RWPE1 (cell line): ENCODE data around the gene INSIG1.

Experiments
- CTCF ChIA-PET: fragments of 350-600 bp; sonication (Branson Sonifier 250); formaldehyde crosslinking; extraction: SDS; loops from one replicate; lab custom pipeline; 2021; lab: Yijun Ruan, JAX
- POLR2A ChIA-PET: fragments of 400-600 bp; formaldehyde crosslinking; extraction: SDS; loops from one replicate; lab custom pipeline; 2020; ENCODE audit warnings: antibody characterized with exemption; ENCODE audit not compliant: low non-redundant PET; lab: Yijun Ruan, JAX
- DNase-seq: peaks from one replicate; pipeline ENCODE4 v3.0.0; 2012; ENCODE audit warnings: low spot score
- H3K27ac ChIP-seq: fragments of 450-650 bp; 2 replicates; pipeline ENCODE4 v1.5.1; 2017
- CTCF ChIP-seq: fragments of 450-650 bp; conservative IDR thresholded peaks from 2 replicates; pipeline ENCODE4 v1.5.1; 2017; ENCODE audit warnings: low read depth, mild to moderate bottlenecking

INSIG1 gene

GRCh38 chr7:155297517-155298287 lies at the start of gene INSIG1:
INSIG1 (plus strand) TSS chr7:155297878; CDS start chr7:155298286, 408 bp downstream.
- ChIA-PET CTCF (no interaction called here), POLR2A (interaction anchor here (0.6 kb wide), 1 partner anchor 18 kb away, joined by 4 read pairs; no protein-coding TSS in a partner anchor)
- peak within 1 kb of the TSS; percentile 98 for H3K27ac ChIP-seq
- TF ChIP-seq CTCF: no peak
- peak; percentile 92 for DNase-seq

- CTCF ChIA-PET: no interaction called here
- TF ChIP-seq CTCF: no peak
- no peak overlapping the region for H3K27ac ChIP-seq
- POLR2A ChIA-PET: no interaction called here
- no peak for DNase-seq
These were observed 49.3 kb upstream of the INSIG1 start for GRCh38 chr7:155248366-155248756.

- no peak for TF ChIP-seq CTCF
- no peak for DNase-seq
- ChIA-PET CTCF (interaction anchor here (0.6 kb wide), 1 partner anchor 91 kb away, joined by 3 read pairs; no protein-coding TSS in a partner anchor), POLR2A (no interaction called here)
- no peak overlapping the region for H3K27ac ChIP-seq
These were observed 45.8 kb upstream of the INSIG1 start for GRCh38 chr7:155251831-155252230.

GRCh38 chr7:155252444-155252887 lies 45.2 kb upstream of the INSIG1 start:
- ChIA-PET POLR2A (no interaction called here), CTCF (no interaction called here)
- no peak for TF ChIP-seq CTCF
- no peak overlapping the region for H3K27ac ChIP-seq
- no peak for DNase-seq

- CTCF ChIA-PET: no interaction called here
- POLR2A ChIA-PET: no interaction called here
- H3K27ac ChIP-seq: no peak overlapping the region
- TF ChIP-seq CTCF: no peak
- no peak for DNase-seq
These were observed 44.7 kb upstream of the INSIG1 start for GRCh38 chr7:155252892-155253501.

GRCh38 chr7:155254018-155254417 lies 43.7 kb upstream of the INSIG1 start:
- no peak for DNase-seq
- ChIA-PET POLR2A (no interaction called here), CTCF (no interaction called here)
- TF ChIP-seq CTCF: no peak
- H3K27ac ChIP-seq: no peak overlapping the region
